K562 (cell line): Measurements from ENCODE around the gene R3HDM2. TPM values are rescaled to one million over a fixed set of nuclear protein-coding genes. Genes with fewer than 3 reads are reported as not detected.

ENCODE experiments used
- CHD7 ChIP-seq: fragments of 200-600 bp; sonication (generic); IDR thresholded peaks from one replicate; pipeline ENCODE4 v1.6.1; 2012; ENCODE audit warnings: mild to moderate bottlenecking, low read depth, low read length, inconsistent platforms
- EWSR1 ChIP-seq: fragments of 450-650 bp; IDR thresholded peaks from 2 replicates; pipeline ENCODE4 v1.6.1; 2018; ENCODE audit warnings: borderline replicate concordance, mild to moderate bottlenecking, low read depth, moderate library complexity; ENCODE audit not compliant: partially characterized antibody
- HLTF ChIP-seq: fragments of 450-650 bp; IDR thresholded peaks from 2 replicates; pipeline ENCODE4 v1.6.1; 2016
- IRF9 ChIP-seq: fragments of 450-650 bp; IDR thresholded peaks from 2 replicates; pipeline ENCODE4 v1.6.1; 2016; ENCODE audit warnings: missing biosample characterization, missing genetic modification characterization
- MAFK ChIP-seq: IDR thresholded peaks from 2 replicates; pipeline ENCODE4 v1.6.1; 2011; ENCODE audit warnings: low read length, improper control_type of control experiment
- SAP30 ChIP-seq: fragments of 200-600 bp; sonication (generic); IDR thresholded peaks from 2 replicates; pipeline ENCODE4 v1.6.1; 2012; ENCODE audit warnings: borderline replicate concordance, low read depth, mild to moderate bottlenecking, moderate library complexity, low read length, control low read depth, inconsistent platforms; ENCODE audit not compliant: insufficient read depth, poor library complexity, severe bottlenecking
- SRF ChIP-seq, 2 experiments: fragments of 250-450, 450-650 bp in 1 of 2; sonication (Bioruptor Pico) in 1 of 2; sonication (generic) in 1 of 2; formaldehyde crosslinking; IDR thresholded peaks; 2 replicates each; pipeline versions ENCODE4 v1.5.0 to v1.5.1; 2020 to 2022; ENCODE audit warnings: mild to moderate bottlenecking in 1 of 2, missing genetic modification reagents in 1 of 2
- THAP12 ChIP-seq: fragments of 250-450 bp; sonication (Bioruptor Pico); IDR thresholded peaks from 2 replicates; pipeline ENCODE4 v1.9.0; 2021; ENCODE audit warnings: mild to moderate bottlenecking, inconsistent platforms
- ZC3H4 ChIP-seq: sonication (generic); formaldehyde crosslinking; IDR thresholded peaks from 2 replicates; pipeline ENCODE4 v1.9.0; 2021; ENCODE audit warnings: missing genetic modification reagents, borderline replicate concordance
- ZNF408 ChIP-seq: fragments of 250-450 bp; sonication (Bioruptor Pico); IDR thresholded peaks from 2 replicates; pipeline ENCODE4 v1.4.0; 2020; ENCODE audit warnings: low read depth, mild to moderate bottlenecking, moderate library complexity
- ZNF444 ChIP-seq: fragments of 250-450 bp; sonication (Bioruptor Pico); IDR thresholded peaks from 2 replicates; pipeline ENCODE4 v1.4.0; 2020; ENCODE audit warnings: mild to moderate bottlenecking, moderate library complexity
- ZSCAN29 ChIP-seq: fragments of 450-650 bp; IDR thresholded peaks from 2 replicates; pipeline ENCODE4 v1.6.1; 2017
- polyA plus RNA-seq, 8 experiments: library from polyadenylated mRNA; depleted of rRNA in 4 of 8; stranded (reverse) in 5 of 8; unstranded in 3 of 8; fragments of >200 nt; fragmentation: Nextera tagmentation in 2 of 8; fragmentation: Illumina TruSeq in 1 of 8; extraction: Ambion mirVana in 2 of 8; extraction: Trizol in 1 of 8; gene quantifications; 2 replicates each; pipeline versions ENCODE4 v1.2.1 to v1.2.3, GENCODE V29; 2011 to 2014; ENCODE audit warnings: inconsistent platforms in 1 of 8, missing spikeins in 1 of 8
- total RNA-seq, 7 experiments: library from RNA; depleted of rRNA in 6 of 7; stranded (reverse); fragments of >200 nt in 6 of 7; fragmentation: Illumina TruSeq in 2 of 7; extraction: Trizol in 2 of 7; gene quantifications; 2 replicates each; pipeline versions ENCODE4 v1.2.1 to v1.2.3, GENCODE V29; 2011 to 2021; ENCODE audit warnings: low replicate concordance in 1 of 7

The R3HDM2 gene
- total and polyA plus RNA-seq, 9 of the 15 experiments (the other 6 are each of a cell fraction or from before 2014, with no cell fraction given), result 3.3 to 18.8 (median 9.0) TPM

- TF ChIP-seq ZC3H4 (no peak), THAP12 (CRISPR knock-in tag) (no peak), HLTF (no peak), SRF (CRISPR knock-in tag; IDR thresholded peaks at IDR 0.05) (no peak), ZSCAN29 (no peak), IRF9 (tag) (no peak), SAP30 (peak; percentile 49), EWSR1 (no peak), MAFK (no peak), ZNF444 (no peak), CHD7 (no peak), ZNF408 (no peak)
Measured at GRCh38 chr12:57240066-57240921, 190.5 kb downstream of the R3HDM2 start (continued).
